GM21576 (cell line): ENCODE results near the gene PPP3R1.

Experiments
- ATAC-seq: cut with Tn5 transposase; IDR thresholded peaks from one replicate; pipeline ENCODE4 v1.9.1; 2021; ENCODE audit warnings: mild to moderate bottlenecking, moderate library complexity; ENCODE audit not compliant: unreplicated experiment

The PPP3R1 gene

DNA sequence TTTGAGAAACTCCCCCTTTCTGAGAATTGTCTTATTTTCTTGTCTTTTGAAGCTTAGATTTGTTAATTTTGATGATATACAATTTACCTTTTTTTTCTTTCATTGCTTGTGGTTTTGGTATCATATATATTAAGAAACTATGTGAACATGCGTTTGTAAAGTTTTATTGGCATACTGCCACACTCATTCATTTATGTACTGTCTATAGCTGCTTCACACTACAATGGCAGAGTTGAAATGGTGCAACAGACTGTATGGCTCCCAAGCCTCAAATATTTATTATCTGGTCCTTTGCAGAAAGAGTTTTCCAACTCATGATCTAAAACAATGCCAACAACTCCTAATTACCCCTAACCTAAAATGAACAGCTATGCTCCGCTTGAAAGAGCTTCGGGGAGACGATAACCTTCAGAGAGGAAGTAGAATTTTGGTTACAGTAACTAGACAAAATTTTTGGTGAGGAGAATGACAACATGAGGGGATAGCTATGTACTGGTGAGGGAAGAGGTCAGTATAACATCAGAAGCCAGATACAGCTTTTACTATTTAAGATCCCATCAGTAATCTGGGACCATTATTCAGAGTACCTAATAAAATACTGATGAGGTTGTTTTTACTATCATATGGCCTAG lies 16.1 kb downstream of the PPP3R1 start:
- ATAC-seq = no peak

DNA sequence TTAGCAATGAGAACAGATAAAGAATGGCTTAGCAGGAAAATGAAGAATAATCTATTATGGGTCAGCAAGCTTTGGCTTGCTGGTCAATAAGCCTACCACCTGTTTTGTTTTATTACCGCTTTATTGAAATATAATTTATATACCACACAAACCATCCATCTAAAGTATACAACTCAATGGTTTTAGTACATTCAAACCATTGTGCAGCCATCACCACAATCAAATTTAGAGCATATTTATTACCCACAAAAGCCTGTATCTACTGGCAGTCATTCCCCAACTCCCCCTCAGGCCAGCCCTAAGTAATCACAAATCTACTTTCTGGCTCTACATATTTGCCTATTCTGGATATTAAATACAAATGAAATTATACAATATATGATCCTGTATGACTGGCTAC lies 17.2 kb downstream of the PPP3R1 start:
- ATAC-seq = no peak

DNA sequence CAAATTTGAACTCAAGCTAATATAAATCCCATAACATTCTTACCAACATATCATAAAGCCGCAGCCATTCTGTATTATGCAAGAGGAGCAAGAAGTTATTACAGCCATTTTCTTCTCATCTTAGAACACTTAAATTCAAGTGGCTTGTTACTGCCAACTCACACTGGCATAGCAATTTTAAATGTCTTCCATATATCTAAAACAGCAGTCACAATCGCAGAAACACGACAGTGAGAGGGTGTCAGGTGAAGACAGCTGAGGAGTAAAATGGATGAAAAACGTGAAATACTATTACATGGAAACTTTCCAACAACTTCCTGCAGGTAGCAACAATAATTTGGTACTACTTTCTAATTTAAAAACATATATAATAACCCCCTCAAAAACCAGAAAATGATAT lies 17.9 kb downstream of the PPP3R1 start:
- ATAC-seq = no peak

DNA sequence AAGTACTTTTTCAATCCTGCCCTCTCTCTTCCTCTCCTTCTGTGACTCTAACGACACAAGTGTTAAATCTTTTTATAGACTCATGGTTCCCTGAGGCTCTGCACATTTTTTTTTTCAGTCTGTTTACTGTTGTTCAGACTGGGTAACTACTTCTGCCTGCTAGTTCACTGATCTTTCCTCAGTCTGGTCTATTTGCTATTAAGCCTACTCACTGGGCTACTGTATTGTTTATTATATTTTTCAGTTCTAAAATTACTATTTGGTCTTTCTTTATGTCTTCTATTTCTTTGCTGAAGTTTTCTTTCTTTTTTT lies 21.3 kb downstream of the PPP3R1 start:
- ATAC-seq = no peak

DNA sequence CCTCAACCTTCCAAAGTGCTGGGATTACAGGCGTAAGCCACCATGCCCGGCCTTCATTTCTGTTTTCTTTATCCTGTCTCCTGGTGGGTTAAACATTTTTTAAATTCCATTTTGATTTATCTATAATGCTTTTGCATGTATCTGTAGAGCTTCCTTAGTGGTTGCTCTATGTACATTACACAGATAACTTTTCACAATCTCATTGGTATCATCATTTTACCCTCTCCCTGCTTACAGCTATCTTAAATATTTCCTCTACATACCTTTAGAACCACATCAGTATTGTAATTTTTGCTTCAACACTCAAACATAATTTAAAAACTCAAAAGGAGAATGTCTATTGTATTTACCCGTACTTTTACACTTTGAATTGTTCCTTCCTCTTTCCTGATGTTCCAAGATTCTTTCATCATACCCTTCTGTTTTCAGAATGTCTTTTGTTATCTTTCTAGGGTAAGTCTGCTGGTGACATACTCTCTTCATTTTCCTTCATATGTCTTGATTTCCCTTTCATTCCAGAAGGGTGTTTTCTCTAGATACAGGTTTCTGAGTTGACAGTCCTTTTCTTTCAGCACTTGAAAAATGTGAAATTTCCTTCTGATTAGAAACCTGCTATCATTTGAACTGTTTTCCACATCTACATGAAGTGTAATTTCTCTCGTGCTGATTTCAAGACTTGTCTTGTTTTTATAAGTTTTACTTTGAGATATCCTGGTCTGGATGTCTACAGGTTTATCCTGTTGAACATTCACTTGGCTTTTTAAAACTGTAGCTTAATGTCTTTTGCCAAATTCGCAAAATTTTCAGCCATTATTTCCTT lies 21.9 kb downstream of the PPP3R1 start:
- ATAC-seq = no peak

DNA sequence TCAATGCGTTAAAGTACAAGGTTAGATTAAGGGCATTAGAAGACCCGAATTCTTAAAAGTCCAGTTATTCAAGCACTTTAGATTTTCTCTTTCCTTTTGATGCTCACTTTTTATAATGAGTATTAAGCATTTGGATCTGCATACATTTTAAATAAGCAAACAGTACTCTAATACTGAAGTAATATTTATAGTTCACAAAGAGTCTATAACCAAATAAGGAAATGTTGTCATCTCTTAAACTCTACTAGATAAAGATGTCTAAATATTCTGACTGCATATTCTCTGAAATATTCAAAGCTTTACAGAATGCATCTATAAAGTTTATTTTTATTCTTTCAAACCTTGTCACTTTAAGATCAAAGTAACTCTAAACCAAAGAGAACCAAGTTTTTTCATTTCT lies 25.5 kb downstream of the PPP3R1 start:
- no peak for ATAC-seq

DNA sequence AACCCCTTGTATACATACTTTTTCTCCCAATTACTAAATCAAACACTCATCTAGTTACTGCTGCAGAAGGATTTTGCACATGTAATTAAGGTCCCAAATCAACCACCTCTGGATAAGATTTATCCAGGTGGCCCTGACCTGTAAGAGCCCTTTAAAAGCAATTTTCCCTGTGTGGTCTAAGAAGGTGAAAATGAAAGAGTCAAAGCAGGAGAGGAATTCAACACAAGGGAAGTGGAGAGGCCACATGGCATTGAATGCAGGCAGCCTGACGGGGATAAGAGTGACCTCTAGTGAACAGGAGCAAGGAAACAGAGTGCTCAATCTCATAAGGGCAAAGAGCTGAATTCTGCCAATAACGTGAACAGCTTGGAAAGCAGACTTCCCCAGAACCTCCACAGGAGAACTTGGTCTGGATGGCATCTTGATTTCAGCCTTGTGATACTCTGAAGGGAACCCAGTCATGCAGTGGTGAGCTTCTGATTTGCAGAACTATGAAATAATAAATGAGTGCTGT lies 27.2 kb downstream of the PPP3R1 start:
- ATAC-seq = peak; percentile 83

DNA sequence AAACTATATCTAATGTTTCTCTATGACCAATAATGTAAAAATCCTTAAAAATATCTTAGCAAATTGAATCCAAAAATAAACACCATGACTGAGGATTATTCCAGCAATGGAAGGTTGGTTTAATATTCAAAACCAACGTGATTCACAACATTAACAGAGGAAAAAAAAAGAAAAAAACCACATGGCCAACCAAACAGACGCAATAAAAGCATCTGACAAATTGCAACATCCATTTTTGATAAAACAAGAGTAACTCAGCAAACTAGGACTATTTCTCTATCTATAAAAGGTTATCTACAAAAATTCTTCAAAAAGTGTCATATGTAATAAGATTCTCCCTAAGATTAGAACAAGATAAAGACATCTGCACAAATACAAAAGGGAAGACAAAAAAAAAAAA lies 28.9 kb downstream of the PPP3R1 start:
- ATAC-seq = no peak

DNA sequence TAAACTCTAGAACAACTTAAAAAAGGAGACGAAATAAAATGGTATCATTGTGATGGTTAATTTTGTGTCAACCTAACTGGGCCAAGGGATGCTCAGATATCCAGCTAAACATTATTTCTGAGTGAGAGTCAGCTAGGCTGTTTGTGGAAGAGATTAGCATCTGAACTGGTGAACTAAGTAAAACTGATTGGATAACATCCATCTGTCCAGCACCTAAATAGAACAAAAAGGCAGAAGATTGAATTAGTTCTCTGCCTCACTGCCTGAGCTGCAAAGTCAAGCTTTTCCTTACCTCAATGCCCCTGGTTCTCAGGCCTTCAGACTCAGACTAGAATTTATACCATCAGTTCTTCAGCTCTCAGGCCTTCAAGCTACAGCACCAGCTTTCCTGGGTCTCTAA lies 30.0 kb downstream of the PPP3R1 start:
- no peak for ATAC-seq

DNA sequence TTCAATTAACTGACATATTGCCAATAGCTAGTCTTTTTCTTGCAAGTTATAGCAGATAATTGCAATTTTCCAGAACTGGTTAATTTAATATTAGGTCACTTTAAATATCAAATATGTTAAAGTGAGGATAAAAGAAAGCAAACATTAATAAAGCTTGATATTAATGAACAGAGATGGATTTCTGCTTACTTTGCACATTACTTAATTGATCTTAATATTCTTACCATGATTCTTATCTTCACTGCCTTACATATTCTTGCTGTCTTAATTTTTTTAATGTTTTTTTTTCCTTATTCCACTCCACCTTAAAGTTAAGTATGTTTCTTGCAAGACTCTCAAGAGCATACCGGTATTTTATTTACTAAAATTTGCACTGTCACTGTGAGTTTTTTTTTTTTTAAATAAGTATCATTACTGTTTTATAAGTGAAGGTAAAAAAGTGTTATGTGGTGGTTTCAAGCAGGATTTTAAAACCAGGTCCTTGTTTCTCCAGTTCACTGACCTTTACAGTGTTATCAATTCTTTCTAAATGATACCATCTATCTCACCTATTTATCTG lies 33.9 kb downstream of the PPP3R1 start:
- no peak for ATAC-seq

DNA sequence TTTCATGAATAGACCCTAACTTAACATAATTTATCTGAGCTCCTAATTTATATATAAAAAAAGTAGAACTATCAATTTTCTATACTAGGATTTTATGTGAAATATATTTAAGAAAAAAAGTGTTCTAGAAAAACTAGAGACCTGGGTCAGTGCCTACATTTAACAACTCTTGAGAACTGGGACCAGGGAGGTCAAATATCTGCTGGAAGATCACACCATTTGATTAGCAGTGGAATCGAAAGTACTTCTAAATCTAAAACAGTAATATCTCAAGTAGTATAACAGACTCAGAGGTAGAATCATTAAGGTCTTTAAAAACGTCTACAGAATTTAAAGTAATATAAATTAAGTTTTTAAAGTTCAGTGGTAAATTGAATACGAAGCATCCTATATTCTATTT lies 34.6 kb downstream of the PPP3R1 start:
- no peak for ATAC-seq

DNA sequence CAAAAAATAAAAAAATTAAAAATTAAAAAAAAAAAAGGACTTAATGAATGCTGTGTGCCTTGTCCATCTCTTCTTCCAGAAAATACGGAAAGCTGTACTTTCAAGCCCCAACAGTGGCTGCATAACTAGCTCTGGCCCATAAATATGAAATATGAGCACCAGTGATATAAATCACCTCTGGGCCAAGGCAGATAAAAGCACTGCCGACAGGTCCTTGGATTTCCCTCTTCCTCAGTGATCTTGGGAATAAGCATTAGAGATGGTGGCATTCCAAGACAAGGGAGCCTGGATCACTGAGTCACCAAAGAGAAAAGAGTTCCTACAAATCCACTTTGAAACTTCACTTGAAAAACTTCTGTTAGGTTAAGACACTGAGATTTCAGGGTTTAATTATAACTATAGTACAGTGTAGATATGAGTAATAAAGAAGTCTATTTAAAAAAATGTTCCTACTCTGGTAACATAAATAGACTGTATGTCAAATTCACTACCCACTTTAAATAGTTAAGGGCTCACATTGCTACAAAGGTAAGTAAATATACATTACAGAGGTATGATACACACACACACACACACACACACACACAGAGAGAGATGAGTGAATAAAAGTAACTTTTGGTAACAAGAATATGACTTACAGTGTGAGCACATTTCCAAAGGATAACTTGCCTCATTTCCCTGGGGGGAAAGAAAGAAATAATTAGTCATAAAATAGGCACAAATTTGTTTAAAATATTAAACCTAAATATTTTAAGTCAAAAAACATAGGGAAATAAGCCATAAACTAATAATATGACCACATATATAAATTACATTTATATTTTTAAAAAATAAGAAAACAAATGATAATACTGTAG lies 35.6 kb downstream of the PPP3R1 start:
- no peak for ATAC-seq

DNA sequence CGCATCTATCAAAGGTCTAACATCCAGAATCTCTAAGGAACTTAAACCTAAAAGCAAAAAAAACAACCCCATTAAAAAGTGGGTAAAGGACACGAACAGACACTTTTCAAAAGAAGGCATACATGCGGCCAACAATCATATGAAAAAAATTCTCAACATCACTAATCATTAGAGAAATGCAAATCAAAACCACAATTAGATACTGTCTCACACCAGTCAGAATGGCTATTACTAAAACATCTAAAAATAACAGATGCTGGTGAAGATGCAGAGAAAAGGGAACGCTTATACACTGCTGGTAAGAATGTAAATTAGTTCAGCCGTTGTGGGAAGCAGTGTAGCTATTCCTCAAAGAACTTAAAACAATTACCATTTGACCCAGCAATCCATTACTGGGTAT lies 38.0 kb downstream of the PPP3R1 start:
- ATAC-seq = peak; percentile 60

DNA sequence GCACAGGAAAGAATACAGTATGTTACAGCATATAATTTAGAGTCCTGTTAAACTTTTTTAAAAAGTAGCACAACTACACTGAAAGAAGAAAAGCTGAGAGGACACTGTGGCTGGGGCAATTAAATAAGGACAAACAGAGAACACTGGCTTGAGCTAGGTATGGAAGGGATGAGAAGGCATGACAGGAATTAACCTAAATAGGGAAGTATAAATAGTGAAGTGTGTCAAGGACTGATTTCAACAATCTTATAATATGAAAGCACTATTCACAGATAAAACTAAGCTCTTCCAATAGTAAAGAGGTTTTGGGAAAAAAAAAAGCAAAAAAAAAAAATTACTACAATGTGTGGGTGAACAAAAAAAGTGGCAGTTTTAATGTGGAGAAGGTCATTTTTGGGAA lies 45.5 kb downstream of the PPP3R1 start:
- no peak for ATAC-seq

DNA sequence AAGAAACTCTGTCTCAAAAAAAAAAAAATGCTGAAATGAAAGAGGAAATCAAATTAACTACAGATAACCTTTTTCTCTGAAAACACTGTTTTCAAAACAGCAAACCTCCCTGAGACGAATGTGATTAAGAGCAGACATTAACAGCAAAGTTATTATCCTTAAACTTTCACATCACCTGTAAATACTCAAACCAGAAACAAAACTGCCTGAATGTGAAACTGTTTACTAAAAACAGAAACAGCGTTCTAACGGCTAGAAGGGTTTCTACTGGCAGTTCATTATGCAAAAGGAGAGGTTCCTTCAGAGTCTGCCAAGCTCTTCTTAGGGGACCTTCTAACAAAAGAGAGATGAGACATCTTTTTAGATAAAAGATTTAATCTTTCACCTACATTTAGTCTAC lies 48.7 kb downstream of the PPP3R1 start:
- peak; percentile 88 for ATAC-seq

DNA sequence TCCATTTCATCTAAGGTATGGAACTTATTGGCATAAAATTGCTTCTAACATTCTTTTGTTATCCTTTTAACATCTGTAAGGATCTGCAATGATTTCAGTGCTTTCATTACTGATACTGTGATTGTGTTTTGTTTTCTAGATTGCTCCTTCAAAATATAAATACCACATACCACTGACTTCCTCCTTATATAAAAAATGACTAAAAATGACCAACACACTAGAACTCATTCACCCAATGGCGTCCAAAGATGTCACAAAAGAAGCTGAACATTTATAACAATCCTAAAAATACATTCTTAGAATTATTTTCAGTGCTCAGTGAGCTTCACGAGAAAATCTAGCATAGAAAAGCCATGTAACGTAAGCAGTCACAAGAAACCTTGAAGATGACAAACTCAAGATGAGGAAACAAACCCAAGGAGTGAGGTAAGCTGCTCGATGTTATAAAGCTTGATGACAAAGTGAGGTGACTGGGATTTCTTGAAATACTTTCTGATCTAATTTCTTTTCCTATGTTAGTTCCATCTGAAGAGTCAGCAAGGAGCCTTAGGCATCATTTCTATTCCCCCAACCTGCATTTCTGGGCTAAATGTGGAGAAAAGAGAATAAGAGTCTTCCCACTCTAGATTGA lies 52.1 kb downstream of the PPP3R1 start:
- ATAC-seq = no peak

DNA sequence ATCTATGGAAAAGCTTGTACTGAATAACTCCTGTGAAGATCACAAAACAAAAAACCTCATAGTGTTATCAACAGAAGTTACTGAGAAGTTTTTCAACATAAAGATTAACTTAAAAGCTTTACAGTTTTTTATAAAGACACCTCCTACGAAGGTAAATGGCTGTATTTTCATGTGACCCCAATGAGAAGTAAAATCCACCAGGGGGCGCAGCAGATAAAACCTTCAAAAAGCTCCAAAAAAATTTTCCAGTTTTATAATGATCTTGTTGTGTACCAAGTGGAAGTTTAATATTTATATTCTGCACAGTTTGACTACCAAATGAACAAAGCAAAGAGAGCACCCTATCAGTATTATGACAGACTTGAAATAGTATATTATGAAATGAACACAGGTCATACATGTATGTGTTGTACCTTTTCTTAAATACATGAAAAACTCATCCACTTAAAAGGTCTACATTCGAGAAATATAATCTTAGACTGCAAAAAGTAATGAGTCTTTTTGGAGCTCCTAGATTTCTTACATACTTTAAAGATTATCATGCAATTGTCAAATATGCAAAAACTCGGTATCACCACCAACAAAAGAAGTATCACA lies 56.1 kb downstream of the PPP3R1 start:
- no peak for ATAC-seq

DNA sequence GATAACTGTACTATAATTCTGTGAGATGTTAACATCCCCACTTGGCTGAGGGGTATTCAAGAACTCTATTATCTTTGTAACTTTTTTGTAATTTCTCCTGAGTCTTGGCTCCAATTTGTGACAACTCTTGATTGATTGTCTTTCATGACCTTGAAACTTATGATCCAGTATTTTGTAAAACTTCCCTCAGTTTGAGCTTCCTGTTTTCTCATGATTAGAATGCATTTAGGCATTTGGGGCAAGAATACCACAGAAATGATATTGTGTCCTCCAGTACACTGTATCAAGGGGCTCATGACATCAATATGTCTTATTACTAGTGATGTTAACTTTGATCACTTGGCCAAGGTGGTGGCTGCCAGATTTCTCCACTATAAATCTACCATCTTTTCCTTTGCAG lies 57.2 kb downstream of the PPP3R1 start:
- no peak for ATAC-seq

DNA sequence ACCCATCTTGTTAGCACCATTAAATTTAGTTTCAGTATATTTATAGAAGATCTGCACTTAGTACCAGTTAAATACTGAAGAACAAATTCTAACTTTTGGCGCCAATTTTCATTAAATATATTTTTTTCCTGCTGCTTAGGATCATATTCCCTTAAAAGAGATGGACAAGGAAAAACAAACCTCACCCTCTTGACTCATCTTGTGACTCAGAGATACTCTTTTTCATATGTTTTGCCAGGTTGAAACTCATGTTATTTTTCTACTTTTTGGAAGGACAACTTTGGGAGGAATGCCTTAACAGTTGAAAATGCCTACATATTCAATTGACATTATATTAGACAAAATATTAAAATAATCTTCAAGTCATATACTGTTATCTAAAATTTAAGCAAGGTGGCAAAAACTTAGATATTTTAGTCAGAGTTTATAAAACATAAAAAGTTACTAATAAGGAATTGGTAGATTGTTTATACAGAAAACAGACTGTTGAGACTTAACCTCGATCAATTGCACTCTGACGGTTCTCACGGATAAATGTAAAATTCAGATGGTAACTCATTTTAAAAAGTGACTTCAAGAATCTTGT lies 58.5 kb downstream of the PPP3R1 start:
- no peak for ATAC-seq

DNA sequence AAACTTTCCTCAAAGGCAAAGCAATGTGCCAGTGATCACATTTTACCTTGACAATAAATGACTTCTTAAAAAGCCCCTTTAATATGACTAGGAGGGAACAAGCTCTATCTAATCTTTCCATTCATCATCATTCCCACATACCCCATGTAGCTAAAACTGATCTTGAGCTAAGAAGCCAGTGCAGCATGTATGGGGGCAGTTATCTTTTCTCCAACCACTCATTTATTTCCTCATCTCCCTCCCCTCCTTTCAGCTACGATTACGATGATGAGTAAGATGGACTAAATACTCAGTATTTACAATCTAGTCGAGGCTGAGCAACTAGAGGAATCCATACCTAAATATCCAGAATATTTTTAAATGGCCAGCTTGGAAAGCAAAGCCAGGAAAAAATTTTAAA lies 59.2 kb downstream of the PPP3R1 start:
- ATAC-seq = no peak
